GM21786 (cell line): Measurements from ENCODE around the gene KLF8.
"Not testable (repeated sequence)": the region's sequence is repeated elsewhere in the genome, so short reads cannot be mapped to it uniquely, and the experiment has no call there.

Experiments used
- ATAC-seq: cut with Tn5 transposase; IDR thresholded peaks from one replicate; pipeline ENCODE4 v1.9.1; 2021; ENCODE audit not compliant: unreplicated experiment

KLF8 gene

DNA sequence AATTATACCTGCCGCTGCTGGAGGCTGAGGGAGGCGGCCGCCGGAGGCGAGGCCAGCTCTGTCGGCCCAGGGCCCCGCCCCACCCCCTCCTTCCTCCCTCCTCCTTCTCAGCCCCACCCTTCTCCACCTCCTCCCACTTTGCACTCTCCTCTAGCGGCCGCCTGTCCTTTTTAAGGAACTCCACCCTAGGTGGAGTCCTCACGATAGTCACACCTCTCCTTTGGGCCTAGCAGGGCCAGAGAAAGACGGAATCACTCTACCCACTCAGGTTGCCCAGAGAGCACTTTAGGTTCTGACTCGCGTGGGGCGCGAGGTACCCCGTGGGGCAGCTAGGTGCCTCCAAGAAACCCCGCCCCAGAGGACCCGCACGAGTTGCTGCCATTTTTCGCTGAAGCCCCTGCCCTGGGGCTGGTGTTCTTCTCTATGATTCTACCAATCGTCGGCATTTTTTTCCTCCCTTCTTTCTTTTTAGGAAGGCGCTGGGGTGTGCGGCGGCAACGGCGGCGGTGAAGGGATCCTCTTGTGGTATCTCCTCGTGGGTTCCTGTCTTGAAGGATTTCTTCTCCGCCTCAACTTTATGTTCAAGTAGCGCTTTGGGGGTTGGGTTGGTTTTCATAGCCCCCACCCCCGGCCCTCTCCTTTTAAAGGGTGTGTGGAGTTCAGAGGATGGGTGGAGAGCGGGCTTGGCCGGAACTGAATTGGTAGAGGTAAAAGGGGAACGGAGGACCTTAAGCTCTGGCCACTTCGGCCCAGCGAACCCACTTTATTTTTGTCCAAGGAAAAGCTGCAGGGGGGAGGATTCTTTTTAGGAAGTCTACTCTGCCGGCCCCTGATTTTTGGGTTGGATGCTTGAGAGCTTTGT, at the start of gene KLF8:
Gene KLF8 (plus strand): TSS at position 136 of the 862 bp plus-strand sequence. CDS start 979 bp downstream, outside the sequence.
- peak; percentile 62 for ATAC-seq

DNA sequence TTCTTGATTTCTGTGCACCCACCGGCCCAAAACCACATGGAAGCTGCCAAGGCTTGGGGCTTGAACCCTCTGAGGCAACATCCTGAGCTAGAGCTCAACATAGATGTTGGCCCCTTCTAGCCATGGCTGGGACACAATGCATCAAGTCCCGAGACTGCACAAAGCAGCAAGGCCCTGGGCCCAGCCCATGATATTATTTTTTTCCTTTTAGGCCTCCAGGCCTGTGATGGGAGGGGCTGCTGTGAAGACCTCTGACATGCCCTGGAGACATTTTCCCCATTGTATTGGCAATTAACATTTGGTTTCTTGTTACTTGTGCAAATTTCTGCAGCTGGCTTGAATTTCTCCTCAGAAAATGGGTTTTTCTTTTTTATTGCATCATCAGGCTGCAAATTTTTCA, 25.2 kb upstream of the KLF8 start:
- ATAC-seq, result not testable (repeated sequence)

DNA sequence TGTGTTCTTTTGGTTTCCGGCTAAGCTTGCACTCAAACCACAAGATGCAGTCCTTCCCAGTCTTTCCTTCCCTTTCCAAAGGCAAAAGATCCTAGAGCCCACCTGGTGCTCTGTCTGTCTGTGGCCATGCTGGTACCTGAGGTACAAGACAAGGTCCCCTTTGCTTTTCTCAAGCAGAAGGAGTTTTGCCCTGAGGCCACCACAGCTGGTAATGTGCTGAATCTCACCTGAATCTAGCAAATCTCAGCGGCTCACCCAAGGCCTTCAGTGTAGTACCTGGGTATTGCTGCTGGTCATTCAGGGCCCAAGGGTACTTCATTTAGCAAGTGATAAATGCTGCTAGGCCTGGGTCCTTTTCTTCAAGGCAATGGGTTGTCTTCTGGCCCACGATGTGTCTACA, 20.5 kb upstream of the KLF8 start:
- no peak for ATAC-seq

DNA sequence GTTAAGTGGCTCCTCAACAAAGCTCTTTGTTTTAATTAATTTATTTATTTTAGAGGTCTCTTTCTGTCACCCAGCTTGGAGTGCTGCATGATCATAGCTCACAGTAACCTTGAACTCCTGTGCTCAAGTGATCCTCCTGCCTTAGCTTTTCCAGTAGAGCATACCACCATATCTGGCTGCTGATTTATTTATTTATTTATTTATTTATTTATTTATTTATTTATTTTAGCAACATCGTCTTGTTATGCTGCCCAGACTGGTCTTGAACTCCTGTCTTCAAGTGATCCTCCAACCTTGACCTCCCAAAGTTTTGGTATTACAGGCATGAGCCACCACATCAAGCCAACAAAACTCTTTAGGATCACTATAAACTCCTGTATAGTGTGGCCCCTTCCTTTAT, 15.8 kb upstream of the KLF8 start:
- ATAC-seq, result no peak

DNA sequence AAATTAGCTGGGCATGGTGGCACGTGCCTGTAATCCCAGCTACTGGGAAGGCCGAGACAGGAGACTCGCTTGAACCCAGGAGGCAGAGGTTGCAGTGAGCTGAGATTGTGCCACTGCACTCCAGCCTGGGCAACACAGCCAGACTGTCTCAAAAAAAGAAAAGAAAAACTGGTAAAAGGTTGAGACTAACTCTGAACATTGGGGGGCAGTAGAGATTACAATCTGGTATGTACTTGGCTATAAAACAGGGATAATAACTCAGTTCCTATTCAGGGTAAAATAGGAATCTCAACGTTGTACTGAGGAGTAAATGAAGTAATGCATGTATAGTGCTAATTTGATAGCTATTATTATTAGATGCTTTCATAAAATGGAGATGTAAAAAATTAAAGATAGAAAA, 12.5 kb upstream of the KLF8 start:
- ATAC-seq, result no peak

DNA sequence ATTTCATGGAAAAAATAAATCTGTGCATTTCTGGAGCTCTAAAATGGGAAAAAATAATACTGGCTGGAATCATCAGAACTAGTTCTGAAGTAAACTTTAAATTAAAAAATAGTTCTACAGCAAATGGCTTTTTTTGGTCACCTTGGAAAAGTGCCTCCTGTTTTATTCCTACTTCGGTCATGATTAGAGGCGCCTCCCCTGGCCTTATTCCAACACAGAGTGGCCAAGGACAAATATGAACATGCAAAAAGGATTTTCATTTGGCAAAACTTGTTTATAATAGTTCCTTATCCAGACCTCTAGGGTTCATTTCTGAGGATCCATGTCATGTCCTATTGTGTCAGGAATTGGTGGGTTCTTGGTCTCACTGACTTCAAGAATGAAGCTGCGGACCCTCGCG, 11.1 kb upstream of the KLF8 start:
- no peak for ATAC-seq

DNA sequence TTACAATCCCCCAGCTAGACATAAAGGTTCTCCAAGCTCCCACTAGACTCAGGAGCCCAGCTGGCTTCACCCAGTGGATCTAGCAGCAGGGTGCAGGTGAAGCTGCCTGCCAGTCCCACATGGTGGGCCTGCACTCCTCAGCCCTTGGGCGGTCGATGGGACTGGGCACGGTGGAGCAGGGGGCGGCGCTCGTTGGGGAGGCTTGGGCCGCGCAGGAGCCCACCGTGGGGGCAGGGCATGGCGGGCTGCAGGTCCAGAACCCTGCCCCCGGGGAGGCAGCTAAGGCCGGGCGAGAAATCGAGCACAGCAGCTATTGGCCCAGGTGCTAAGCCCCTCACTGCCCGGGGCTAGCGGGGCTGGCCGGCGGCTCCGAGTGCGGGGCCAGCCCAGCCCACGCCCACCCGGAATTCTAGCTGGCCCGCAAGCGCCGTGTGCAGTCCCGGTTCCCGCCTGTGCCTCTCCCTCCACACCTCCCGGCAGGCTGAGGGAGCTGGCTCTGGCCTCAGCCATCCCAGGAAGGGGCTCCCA, 9.6 kb upstream of the KLF8 start:
- no peak for ATAC-seq

DNA sequence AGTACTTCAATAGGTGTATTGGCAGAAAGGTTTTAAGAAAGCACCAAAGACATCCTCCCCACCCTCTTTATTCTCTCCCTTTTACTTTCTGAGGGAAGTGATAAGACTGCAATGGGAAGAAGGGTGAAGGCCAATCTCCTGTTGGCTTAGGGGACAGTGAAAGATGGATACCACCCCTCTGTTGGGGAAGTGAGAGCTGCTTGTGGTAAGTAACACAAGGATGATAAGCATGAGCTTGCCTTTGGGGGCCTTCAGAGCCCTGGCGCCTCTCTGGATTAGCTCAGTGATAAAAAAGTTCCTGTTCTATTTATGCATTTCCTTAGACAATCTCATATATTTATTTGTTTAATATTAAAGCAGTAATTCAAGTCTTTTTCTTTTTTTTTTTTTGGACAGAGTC, 5.2 kb upstream of the KLF8 start:
- ATAC-seq, result no peak

DNA sequence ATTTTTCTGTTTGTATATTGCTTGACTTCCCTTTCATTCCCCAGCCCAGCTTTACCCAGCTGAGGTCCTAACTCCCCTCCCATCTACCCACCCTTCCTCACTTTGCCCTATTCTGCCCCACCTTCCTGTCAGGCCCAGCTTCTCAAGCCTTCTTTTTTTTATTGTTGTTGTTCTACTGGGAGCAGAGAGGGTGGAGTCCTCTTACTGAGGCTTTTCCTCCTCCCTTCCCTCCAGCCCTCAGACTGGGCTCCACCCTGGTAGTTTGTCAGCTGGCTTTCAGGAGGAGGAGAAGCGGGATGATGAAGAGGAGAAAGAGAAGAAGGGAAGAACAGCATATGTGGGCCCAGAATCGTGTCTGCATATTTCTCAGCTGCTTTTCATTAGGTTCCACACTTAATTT, 3.2 kb upstream of the KLF8 start:
- no peak for ATAC-seq

DNA sequence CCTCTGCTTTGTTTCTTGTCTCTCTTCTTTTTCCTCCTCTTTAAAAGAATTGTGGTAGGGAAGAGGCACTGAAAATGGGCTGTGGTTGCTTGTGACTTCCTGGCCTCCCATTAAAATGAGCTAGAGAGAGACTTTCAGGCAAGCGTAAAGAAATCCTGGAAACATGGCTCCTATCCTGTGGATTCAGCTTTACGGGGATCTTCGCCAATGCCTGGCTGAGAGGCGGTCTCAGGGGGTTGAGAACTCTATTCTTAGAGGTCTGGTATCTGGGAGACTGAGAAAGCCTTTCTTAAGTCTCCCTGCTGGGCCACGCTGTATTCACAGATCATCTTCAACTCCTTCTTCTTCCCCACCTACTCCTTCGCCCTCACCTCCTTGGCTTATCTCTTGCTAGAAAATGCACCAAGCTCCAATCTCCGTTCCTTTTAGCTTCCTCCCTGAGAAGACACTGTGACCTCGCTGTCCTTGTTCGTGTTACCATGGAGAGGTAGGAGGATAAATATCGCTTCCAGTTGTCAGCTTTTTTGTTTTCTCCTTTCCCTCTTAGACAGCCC, 542 bp upstream of the KLF8 start:
- ATAC-seq, result no peak

DNA sequence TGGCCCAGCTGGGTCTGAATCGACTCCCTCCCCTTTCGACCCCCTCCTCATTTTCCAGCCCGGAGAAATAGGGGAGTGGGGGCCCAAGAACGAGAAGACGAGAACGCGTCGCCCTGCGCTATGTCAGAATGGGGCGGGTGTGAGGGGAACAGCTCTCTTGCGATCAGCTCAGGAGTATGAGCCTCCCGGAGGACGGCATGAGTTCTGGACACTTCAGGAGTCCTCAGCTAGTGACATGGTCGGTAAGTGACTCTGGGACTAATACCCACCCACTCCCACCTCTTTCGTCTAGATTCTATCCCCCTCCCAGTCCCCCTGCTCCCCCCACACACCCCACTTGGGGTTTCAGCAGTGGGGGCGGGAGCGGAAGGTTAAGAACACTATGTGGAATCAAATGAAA, 944 bp downstream of the KLF8 start:
- ATAC-seq, result no peak

DNA sequence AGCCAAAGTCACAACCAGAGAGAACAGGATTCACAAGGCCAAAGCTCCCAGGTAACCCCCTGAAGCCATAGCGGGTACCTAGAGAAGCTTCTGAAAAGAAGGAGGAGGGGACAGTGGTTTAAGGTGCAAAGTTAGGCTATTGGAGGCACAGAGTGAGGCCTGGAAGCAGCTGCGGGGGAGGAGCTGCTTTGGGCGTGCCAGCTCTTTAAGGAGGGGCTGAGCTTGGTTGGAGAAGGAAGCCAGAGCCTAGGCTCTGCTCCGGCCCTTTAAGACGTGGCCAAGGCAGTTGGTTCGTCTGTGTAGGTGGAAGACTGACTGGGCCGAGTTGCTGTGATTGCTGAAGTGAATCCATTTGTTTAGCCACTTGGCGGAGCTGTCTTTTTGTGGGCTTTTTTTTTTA, 1.5 kb downstream of the KLF8 start:
- ATAC-seq, result peak; percentile 86

DNA sequence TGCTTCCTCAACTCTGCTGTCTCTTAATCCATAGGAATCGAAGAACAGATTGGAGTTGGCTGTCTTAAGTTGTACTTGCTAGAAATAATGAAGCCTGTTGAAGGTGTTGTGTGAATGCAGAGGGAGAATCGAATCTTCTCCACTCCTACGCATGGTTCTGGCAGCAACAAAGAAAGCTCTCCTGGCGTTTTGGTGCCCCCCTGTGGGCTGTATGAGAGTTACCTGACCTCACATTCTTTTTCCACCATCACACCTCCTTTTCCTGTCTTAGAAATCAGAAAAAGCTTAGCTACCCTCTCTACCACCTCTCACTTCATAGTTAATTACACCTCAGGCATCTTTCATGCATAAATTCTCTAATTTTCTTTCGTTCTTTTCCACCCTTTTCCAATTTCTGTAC, 16.3 kb downstream of the KLF8 start:
- ATAC-seq, result peak; percentile 90

DNA sequence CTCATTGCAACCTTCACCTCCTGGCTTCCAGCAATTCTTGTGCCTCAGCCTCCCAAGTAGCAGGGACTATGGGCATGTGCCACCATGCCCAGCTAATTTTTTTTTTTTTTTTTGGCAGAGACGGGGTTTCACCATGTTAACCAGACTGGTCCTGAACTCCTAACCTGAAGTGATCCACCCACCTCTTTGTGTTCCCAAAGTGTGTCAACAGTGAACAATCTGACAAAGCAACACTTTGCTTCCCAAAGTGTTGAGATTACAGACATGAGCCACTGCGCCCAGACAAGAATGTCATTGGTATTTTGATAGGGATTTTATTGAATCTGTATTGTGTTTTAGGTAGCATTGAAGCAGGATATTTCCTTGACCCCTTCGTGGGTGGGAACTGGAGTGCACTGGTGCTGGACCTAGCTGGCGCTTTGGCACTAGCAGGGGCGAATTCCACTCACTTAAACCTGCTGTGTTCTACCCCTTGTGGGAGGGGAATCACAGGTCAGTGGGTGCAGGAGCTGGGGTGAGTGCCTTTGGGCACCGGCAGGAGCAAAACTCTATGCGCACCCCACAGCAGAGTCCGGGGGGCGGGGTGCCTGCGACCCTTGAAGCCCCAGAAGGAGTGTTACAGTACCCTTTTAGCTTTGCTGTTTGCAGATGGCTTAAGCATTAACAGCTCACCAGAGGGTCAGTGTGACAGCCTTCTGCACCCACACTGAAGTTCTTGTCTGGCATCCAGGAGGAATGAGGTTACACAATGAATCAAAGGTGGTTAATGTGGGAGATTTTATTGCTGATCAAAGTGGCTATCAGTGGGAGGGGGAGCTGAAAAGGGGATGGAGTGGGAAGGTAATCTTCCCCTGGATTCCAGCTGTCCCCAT, 21.9 kb downstream of the KLF8 start:
- ATAC-seq, result no peak

DNA sequence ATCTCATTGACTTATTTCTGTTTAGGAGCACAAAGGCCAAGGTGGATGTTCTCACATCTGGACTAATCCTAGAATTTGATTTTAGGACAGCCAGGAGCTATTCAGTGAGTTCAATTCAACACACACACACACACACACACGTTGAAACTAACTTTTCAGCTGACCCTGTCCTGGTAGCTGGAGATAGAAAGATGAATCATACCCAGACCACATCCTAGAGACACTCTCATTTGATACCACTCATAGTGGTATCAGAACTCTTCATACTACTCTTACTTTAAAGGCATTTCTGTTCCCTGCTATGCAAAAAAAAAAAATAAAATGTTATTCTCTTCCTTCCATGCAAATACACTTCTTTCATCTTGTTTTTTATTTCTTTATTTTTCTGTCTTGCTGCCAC, 36.7 kb downstream of the KLF8 start:
- ATAC-seq, result peak; percentile 98

DNA sequence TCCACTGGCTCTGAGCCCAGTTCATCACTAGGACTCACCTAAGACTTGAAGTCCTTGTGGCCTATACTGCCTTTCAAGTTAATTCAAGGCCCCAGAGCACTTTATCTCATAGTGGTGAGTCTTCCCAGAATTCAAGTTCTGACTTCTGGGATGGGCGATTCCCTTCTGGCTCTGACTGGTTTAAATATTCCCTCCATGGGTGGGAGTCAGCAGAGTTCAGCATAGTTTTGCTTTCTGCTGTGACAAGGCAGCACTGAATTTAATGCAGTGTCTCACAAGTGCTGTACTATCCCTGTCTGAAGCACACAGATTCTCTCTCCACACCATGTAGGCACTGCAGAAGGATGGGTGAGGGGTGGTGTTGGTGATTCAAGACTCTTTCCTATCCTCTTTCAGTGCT, 46.5 kb downstream of the KLF8 start:
- no peak for ATAC-seq

DNA sequence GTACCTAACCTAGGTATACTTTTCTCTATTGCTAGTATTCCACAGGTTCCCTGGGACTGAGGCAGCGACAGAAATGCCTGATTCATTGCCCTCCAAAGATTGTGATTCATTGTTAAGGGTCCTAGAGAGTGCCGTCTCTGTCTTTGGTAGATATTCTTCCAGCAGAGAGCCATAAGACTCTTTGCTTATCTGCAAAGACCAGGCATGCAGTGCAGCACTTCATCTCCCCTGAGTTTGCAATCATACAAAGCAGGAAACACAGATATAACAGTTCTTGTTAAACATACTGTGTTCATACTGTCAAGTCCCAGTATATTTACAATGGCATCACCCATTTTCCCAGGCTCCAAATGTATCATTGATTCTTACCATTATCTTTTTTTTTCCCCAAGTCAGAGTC, 47.7 kb downstream of the KLF8 start:
- ATAC-seq, result no peak

DNA sequence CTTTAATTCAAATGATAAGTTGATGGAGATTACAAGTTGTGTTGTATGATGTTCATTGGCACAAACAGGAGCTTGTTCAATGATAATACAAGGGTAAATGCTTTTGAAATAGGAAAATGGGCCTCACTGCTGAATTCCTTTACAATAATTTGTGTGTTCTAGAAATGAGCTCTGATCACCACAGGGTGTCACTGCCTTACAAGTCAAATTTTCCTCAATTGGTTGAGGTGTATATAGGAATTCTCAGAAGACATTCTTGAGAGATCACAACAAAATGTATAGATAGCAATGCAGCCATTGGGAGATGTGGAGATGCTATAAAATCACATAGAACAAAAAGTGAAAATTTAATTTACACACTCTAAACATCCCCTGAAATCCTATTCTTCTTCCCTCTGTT, 49.6 kb downstream of the KLF8 start:
- no peak for ATAC-seq

DNA sequence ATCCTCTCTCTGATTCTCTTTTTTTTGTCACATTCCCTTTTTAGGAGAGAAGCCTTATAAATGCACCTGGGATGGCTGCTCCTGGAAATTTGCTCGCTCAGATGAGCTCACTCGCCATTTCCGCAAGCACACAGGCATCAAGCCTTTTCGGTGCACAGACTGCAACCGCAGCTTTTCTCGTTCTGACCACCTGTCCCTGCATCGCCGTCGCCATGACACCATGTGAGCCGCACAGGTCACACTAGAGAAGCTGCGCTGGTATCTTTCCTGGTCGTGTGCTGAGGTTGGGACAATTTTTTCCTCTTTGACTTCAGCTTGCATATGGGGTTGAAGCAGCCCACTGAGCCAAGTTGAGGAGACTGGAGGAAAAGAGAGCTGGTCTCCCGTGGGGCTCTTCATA, 52.1 kb downstream of the KLF8 start:
- no peak for ATAC-seq

DNA sequence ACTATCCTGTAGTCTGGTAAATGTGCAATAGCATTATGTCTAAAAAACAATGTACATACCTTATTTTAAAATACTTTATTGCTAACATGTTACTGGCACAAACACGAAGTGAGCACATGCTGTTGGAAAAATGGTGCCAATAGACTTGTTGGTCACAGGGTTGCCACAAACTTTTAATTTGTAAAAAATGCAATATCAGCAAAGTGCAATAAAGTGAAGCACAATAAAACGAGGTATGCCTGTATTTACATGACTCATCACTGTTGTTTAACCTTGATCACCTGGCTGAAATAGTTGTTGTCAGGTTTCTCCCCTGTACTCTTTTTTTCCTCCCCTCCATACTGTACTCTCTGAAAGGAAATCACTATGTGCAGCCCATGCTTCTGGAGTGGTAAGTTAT, 56.5 kb downstream of the KLF8 start:
- no peak for ATAC-seq

DNA sequence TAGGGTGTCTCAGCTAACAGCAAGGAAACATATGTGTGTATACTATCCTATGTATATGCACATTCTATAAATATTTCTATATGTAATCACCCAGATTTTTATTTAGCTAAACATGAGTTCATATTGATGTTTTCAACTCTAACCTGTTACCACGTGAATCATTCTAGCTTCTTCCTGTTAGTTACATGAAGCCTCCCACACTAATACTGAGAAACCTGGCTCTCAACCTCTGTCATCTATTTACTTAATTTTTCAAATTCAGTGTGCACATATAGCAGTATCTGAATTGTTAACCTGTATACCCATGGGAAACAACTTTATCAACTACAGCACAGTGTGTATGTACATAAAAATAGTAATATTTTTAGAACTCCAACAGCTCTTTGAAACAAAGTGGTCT, 57.3 kb downstream of the KLF8 start:
- ATAC-seq, result no peak

DNA sequence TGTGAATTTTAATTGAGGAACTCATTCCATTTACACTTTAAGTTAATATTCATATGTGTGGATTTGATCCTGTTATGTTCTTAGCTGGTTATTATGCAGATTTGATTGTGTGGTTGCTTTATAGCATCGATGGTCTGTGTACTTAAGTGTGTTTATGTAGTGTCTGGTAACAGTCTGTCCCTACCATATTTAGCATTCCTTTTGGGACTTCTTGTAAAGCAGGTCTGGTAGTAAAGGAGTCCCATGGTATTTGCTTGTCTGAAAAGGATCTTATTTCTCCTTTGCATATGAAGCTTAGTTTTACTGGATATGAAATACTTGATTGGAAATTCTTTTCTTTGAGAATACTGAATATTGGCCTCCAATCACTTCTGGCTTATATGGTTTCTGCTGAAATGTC, 76.6 kb downstream of the KLF8 start:
- ATAC-seq, result no peak
